KMS-11 (cell line): ENCODE data around the gene OR1I1.

Source experiments
- H2AFZ ChIP-seq: fragments of 200-600 bp; sonication (generic); 2 replicates; pipeline ENCODE4 v1.6.1; 2016; ENCODE audit warnings: antibody characterized with exemption, mixed run types, low read depth
- H3K27ac ChIP-seq: fragments of 200-600 bp; sonication (generic); 2 replicates; pipeline ENCODE4 v1.6.1; 2016; ENCODE audit warnings: mild to moderate bottlenecking, mixed run types
- H3K27me3 ChIP-seq: fragments of 200-600 bp; sonication (generic); 2 replicates; pipeline ENCODE4 v1.6.1; 2017; ENCODE audit warnings: mild to moderate bottlenecking, low read depth, mixed run types, moderate library complexity; ENCODE audit not compliant: insufficient read depth
- H3K36me3 ChIP-seq: fragments of 200-600 bp; sonication (generic); 2 replicates; pipeline ENCODE4 v1.6.1; 2017; ENCODE audit warnings: mild to moderate bottlenecking, mixed run types; ENCODE audit not compliant: insufficient read depth
- H3K4me1 ChIP-seq: fragments of 200-600 bp; sonication (generic); 2 replicates; pipeline ENCODE4 v1.6.1; 2016; ENCODE audit warnings: mild to moderate bottlenecking, low read depth, mixed run types; ENCODE audit not compliant: poor library complexity, severe bottlenecking
- H3K4me2 ChIP-seq: fragments of 200-600 bp; sonication (generic); 2 replicates; pipeline ENCODE4 v1.7.0; 2016; ENCODE audit warnings: mild to moderate bottlenecking, mixed run types
- H3K4me3 ChIP-seq: fragments of 200-600 bp; sonication (generic); IDR thresholded peaks from 2 replicates; pipeline ENCODE4 v1.6.1; 2017; ENCODE audit warnings: low read depth, low read length, mixed read lengths; ENCODE audit not compliant: insufficient read depth
- H3K79me2 ChIP-seq: fragments of 200-600 bp; sonication (generic); 2 replicates; pipeline ENCODE4 v1.6.1; 2016; ENCODE audit warnings: low read depth, mixed run types; ENCODE audit not compliant: insufficient read depth
- H3K9ac ChIP-seq: fragments of 200-600 bp; sonication (generic); 2 replicates; pipeline ENCODE4 v1.6.1; 2016; ENCODE audit warnings: mild to moderate bottlenecking, mixed run types
- H4K20me1 ChIP-seq: fragments of 200-600 bp; sonication (generic); 2 replicates; pipeline ENCODE4 v1.6.1; 2016; ENCODE audit warnings: mild to moderate bottlenecking, mixed run types; ENCODE audit not compliant: insufficient read depth
- CTCF ChIP-seq: fragments of 200-600 bp; sonication (generic); conservative IDR thresholded peaks from 2 replicates; pipeline ENCODE4 v1.6.1; 2017; ENCODE audit warnings: low read depth, mild to moderate bottlenecking, antibody characterized with exemption, low read length, moderate library complexity, mixed read lengths

Gene OR1I1

GRCh38 chr19:15142313-15142712 is 60.3 kb downstream of the OR1I1 start:
- H3K36me3 ChIP-seq = no peaks in the 10 kb centered on the region
- no peaks in the 10 kb centered on the region for H3K79me2 ChIP-seq
- H3K27me3 ChIP-seq = peaks cover 16% of the 10 kb centered on the region; the same call in 1 of the 2 replicates
- no peak overlapping the region for H3K27ac ChIP-seq
- H2AFZ ChIP-seq = no peak overlapping the region
- no peak overlapping the region for H3K9ac ChIP-seq
- H3K4me1 ChIP-seq = no peaks in the 10 kb centered on the region
- H3K4me3 ChIP-seq = no peak overlapping the region
- no peaks in the 10 kb centered on the region for H4K20me1 ChIP-seq
- TF ChIP-seq CTCF = no peak
- H3K4me2 ChIP-seq = no peak overlapping the region
